NCI-H2081 treated with DMSO at 0.1 percent for 48 hours (cell line): ENCODE measurements around the gene SUGCT.
"Not testable (repeated sequence)": the region's sequence is repeated elsewhere in the genome, so short reads cannot be mapped to it uniquely, and the experiment has no call there.

Experiments used
- DNase-seq: peaks from one replicate; lab custom pipeline; 2025; lab: John Stamatoyannopoulos, UW

The SUGCT gene

GRCh38 chr7:40405991-40406390 is 271.2 kb downstream of the SUGCT start:
- no peak for DNase-seq

DNA sequence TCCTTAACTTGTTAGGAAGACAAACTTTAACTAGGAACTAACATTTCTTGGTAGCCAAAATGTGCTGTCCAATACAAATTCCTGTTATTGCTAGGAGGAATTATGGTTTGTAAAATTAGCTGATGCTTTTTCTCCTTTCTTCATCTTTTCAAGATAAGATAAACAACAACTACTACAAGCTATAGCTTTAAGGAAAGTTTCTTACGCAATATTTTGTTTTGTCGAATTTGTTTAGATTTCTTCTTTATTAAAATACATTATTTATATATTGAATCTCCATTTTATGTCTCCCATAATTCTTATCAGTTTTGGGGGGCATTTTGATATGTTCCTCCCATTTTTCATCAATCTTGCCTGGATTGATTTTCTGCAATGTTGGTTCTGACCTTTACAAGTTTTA is 277.5 kb downstream of the SUGCT start:
- no peak for DNase-seq

DNA sequence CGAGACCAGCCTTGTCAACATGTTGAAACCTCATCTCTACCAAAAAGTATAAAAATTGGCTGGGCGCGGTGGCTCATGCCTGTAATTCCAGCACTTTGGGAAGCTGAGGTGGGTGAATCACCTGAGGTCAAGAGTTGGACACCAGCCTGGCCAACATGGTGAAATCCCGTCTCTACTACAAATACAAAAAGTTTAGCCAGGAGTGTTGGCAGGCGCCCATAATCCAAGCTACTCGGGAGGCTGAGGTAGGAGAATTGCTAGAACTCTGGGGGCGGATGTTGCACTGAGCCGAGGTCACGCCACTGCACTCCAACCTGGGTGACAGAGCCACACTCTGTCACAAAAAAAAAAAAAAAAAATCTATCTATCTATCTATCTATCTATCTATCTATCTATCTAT is 279.9 kb downstream of the SUGCT start:
- DNase-seq, result not testable (repeated sequence)

DNA sequence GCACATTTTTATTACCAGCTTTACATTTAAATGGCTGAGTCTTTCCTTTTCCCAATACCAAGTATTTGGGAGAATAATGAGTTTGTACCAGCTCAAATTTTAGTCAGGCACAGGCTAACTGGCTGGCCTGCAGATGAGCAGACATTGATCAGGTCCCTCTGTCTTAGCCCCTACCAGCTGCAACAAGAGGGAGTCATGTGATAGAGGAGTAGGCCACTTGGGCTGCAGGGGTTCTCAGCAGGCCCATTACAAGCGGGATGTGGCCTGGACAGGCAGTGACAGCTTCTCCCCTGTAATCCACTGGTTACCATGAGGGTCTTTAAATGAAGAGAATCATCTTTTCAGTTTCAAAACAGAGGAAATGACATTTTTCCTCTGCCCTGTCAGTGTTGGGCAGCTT is 283.6 kb downstream of the SUGCT start:
- no peak for DNase-seq

DNA sequence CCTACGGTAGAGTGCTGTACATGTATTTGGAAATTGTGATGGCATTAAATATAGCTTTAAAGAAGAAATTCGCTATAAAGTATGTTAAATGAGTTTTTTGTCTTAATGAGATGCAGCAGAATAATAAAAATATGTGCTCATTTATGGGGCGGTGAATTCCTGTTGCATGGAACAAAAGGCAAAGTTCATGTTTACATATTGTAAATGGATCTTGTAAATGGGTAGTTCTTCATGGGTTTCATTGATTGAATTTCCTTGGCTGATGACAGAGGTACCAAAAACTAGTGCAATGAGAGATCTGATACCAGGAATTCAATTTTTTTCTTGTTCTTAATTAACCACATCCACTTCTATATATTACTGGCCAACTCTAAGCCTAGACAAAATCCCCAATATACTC is 284.2 kb downstream of the SUGCT start:
- DNase-seq, result no peak

GRCh38 chr7:40419806-40420205 is 285.0 kb downstream of the SUGCT start:
- DNase-seq, result no peak

GRCh38 chr7:40421433-40421832 is 286.6 kb downstream of the SUGCT start:
- DNase-seq, result no peak

GRCh38 chr7:40425696-40426095 is 290.9 kb downstream of the SUGCT start:
- DNase-seq, result no peak

DNA sequence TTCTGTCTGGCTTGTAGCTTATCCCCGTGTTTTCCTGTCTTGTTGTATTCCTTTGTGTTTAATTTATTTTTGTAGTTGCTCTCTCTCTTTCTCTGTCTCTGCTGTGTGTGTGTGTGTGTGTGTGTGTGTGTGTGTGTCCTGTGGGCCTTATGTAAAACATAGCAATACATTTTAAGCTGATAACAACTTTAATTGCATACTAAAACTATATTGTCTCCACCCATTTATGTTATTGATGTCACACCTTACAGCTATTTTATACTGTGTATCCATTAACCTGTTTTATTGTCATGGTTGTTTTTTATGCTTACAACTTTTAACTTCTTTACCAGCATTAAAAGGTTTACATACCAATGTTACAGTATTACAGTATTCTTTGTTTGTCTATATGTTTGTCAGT is 293.6 kb downstream of the SUGCT start:
- DNase-seq, result no peak

- DNase-seq, result no peak
Measured at GRCh38 chr7:40429826-40430225, 295.0 kb downstream of the SUGCT start.

- no peak for DNase-seq
Measured at GRCh38 chr7:40432046-40432445, 297.2 kb downstream of the SUGCT start.

GRCh38 chr7:40436710-40437109 is 301.9 kb downstream of the SUGCT start:
- no peak for DNase-seq

GRCh38 chr7:40437498-40437897 is 302.7 kb downstream of the SUGCT start:
- no peak for DNase-seq

DNA sequence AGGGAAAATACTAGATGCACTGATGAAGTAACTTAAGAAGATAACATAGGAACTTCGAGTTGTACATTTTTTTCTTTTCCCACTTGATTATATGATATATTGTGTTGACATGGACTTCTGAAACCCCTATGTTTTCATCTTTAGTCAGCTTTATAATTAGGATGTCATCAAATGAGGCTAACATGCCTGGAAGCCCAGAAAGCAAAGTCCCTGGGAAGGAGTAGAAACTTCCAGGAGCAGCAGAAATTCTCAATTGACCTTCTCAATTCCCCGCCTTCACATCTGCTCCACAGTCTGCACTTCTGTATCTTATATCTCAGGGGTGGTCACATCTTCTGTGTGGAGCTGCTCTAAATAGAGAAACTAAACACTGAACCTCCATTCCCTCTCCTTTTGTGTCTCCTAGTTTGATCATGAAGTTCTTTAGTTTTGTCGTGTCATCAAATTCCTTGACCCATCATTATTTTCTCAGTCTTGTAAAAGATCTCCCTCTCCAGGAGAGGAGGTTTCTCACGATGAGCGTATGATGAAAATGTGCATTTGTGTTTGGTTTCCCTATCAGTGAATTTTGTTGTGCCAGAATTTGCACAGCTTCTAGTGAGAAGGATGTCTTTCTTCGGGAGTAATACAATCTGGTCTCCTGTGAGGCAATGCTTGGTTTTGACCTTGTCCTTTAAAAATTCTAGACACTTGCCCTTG is 303.3 kb downstream of the SUGCT start:
- DNase-seq, result no peak

- no peak for DNase-seq
Measured at GRCh38 chr7:40439686-40440085, 304.9 kb downstream of the SUGCT start.

DNA sequence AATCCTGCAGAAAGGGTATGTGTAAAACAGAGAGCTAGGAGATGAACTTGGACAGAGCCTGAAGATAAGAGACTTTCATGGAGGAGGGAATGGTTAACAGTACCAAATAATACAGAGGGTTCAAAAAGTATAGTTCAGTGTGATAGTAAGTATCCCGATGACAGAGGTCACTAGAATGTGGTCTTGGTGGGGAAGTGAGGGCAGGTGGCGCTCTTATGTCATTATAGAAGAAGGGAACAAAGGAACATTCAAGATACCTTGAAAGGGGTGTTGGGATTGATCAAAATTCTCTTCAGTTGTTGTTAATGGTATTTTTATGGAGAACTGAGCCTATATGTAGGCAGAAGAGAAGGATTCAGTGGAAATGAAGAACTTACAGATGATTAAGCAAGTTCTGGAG is 312.5 kb downstream of the SUGCT start:
- no peak for DNase-seq

DNA sequence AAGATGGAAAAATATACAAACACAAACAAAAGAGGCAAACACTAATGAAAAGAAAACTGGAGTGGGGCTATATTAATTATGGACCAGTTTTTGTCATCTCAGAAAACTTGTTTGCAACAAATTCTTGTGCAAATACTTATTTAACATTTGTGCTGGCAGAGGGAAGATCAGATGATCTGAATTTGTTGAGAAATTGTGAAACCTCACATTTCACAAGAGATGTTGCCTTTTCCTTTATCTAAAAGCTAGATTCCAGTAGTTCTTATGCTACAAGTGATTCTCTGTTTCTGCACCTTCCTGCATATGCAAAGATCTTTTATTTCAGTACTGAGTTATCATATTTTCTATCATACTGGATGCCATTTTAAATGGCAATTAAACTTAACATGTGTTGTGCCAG is 320.7 kb downstream of the SUGCT start:
- DNase-seq, result no peak

DNA sequence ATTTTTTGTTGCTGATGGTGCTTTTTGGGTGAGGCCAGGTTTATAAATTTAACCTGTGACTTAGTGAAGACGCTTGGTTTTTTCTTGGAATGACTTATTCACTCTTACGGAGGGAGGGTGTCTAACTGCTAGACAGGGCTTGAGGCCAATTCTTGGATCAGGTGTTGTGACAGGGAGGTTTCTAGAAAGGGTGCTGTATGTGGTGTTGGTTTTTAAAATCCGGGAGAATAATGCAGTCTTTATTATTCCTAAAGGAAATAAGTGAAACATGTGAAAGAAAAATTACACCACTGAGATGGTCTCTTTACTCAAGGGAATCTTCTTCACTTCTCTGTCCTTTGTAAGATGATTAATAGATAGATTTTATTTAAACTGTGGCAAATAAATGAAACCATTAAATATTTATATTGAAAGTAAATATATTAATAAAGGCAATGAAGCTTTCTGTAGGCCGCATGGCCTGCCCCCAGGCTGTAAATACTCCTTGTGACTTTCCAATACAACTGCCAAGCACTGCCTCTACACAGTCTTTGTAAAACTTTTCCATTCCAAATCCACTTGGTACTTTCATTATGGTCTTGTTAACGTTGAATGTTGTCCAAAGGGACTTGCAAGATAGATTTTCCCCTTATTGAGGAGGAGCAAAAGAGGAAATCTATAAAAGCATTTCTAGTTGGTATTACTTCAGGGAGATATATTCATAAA is 323.1 kb downstream of the SUGCT start:
- DNase-seq, result no peak

DNA sequence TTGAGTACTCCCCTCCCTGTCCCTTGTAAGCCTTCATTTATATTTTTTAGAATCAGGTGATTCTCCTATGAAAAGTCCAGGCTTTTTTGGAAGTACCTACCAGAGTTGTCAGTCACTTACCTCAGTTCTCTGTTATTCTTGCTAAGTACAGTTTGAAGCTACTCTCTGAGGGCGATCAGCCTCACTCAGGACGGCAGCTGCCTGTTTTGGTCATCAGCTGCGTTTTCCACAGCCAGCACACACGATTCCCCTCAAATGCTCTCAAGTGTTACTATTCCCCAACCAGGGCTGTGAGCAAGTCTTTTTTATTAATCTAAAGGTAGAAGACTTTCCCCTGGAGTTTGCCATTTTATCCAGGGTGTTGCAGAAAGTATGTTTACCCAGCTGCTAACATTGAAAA is 328.6 kb downstream of the SUGCT start:
- DNase-seq, result no peak

DNA sequence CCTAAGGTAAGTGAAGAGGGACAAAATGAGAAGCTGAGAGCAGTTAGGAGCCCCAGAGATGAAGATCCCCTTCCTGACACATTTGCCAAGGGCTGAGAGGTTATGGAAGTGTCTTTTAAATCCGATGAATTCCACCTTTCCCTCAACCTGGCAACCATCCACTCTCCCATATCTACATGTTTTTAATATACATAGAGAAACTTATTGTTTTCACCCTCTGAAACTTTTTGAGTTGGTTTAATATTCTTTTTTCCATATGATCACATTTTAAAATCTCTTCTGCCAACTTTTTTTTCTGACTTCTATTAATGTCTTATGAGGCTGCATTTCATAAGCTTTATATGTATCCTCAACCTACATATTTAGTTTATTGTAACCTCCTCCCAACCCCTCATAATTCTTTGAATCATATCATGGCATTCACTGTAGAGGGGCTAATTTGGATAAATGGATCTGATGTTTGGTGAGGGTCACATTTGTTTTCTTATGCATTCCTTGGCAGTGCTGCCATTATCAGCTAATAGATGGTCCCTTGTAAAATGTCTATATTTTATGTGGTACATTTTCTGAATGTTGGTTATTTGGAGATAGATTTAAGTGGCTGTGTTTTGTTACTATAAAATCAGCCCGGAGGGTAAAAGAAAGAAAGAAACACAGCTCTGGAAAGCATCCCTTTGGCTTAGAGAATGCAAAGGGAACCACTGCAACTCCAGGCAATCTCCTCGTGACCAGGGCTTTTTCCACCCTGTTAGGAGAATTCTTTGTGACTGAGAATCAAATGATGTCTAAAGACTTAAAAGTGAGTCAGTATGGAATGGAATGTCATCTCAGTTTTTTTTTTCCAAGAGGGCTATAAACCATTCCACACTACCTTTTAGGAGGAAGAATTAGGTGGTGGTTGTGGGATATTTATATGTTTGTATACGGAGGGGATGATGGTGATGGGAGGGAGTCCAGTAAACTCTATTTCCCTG is 334.4 kb downstream of the SUGCT start:
- DNase-seq, result no peak

- no peak for DNase-seq
Measured at GRCh38 chr7:40470091-40470592, 335.3 kb downstream of the SUGCT start.

DNA sequence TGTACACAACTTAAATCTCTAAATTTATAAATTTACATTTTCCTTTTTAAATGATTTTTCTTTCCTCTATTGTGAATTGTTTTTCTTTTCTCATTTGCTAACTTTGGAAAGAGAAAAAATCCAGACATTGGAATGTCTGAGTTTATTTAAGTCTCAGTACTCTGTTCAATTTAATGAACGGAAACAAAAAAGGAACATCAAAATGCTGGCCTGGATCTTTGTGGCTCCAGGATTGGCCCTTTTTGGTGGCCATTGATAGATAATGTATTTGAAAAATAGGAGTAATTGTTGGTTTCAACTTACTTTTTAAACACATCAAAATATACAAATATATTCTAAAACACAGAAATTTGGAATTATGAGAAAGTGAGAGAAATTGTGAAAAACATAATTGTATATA is 336.0 kb downstream of the SUGCT start:
- no peak for DNase-seq

DNA sequence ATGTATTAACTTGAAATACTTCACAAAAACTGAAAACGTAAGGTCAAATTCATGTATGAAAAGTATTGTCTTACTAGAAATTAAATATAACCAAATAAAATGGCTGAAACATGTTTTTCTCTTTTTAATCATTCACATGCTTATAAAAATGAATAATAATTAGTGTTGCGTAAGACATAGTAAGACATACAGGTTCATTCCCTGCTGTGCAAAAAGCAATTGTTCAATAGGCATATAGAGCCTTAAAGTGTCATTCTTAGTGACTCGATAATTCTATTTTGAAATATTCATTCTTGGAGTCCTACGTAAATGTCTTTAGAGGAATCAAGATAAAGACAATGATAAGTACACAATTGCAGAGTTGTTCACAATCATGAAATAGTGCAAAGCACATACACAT is 337.1 kb downstream of the SUGCT start:
- DNase-seq, result no peak
